ENCODE measurements around the gene BTN2A1.
A peak's percentile ranks its signal among the peaks of the same experiment; 100 is the strongest.
"Not testable (repeated sequence)": the region's sequence is repeated elsewhere in the genome, so short reads cannot be mapped to it uniquely, and the experiment has no call there.

Gene BTN2A1

DNA sequence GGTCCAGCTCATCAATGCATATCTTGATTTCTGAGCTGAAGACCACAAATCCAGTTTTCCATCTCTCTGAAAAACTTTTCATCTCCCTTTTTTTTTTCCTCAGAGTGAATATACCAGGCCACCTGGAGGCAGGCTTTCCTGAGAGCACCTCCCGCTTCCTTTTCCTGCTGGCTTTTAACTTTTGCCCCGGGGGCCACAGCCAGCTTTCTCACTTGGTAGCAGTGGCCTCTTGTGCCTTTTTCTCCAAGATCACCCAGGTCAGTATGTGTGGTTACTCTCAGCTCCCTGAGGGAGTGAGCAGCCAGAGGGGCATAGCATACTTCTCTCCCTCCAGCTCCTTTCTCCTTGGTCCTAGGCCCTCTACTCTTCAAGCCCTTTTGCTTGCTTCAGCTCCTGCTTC lies 42.3 kb downstream of the BTN2A1 start, which contains the start of gene BTN1A1:
TSS of gene BTN1A1 (plus strand) at position 202 of the 400 bp plus-strand sequence. CDS start 984 bp downstream, outside the sequence.
- H3K4me3 ChIP-seq (ENCODE audit: low read depth, low read length) = no peak within 1 kb of the TSS
- in situ Hi-C loops (cut with HindIII; ENCODE audit: low sequenced_read_pairs) = no loop called here
- TF ChIP-seq, protein P1, sequence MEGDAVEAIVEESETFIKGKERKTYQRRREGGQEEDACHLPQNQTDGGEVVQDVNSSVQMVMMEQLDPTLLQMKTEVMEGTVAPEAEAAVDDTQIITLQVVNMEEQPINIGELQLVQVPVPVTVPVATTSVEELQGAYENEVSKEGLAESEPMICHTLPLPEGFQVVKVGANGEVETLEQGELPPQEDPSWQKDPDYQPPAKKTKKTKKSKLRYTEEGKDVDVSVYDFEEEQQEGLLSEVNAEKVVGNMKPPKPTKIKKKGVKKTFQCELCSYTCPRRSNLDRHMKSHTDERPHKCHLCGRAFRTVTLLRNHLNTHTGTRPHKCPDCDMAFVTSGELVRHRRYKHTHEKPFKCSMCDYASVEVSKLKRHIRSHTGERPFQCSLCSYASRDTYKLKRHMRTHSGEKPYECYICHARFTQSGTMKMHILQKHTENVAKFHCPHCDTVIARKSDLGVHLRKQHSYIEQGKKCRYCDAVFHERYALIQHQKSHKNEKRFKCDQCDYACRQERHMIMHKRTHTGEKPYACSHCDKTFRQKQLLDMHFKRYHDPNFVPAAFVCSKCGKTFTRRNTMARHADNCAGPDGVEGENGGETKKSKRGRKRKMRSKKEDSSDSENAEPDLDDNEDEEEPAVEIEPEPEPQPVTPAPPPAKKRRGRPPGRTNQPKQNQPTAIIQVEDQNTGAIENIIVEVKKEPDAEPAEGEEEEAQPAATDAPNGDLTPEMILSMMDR (IDR thresholded peaks at IDR 0.05; ENCODE audit: low read depth, low read length) = no peak
- no peak for DNase-seq (ENCODE audit: low read depth, low spot score)

DNA sequence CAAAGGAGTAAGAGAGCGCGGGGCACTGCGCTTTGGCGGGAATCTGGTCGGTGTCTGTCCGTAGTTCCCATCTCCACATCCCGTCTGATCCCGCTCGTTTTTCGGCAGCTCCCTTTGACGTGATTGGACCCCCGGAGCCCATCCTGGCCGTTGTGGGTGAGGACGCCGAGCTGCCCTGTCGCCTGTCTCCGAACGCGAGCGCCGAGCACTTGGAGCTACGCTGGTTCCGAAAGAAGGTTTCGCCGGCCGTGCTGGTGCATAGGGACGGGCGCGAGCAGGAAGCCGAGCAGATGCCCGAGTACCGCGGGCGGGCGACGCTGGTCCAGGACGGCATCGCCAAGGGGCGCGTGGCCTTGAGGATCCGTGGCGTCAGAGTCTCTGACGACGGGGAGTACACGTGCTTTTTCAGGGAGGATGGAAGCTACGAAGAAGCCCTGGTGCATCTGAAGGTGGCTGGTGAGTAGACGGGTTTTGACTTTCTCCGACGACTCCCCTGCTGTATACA lies 43.8 kb downstream of the BTN2A1 start:
- in situ Hi-C loops (cut with HindIII; ENCODE audit: low sequenced_read_pairs) = no loop called here
- no peak for DNase-seq (ENCODE audit: low read depth, low spot score)
- TF ChIP-seq, protein P1 (IDR thresholded peaks at IDR 0.05; ENCODE audit: low read depth, low read length) = no peak
- H3K4me3 ChIP-seq (ENCODE audit: low read depth, low read length) = peak overlapping the region; percentile 8

DNA sequence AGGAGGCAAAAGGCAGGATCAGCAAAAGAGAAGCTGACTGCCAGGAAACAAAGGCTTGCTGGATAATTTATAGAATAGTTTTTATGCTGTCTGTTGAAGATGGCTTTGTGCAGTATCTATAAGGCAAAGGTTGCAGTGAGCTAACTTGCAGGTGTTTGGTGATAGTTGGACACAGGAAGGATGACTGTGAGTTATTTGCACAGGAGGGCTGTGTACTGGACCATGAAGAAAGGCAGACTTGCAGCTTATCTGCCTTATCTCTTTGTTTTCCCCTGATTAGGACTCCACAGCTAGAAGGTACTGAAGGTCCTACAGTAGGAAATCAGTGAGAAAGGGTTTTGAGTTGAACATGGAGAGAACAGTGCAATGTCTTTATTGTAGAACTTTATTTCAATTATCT lies 44.4 kb downstream of the BTN2A1 start:
- TF ChIP-seq, protein P1 (IDR thresholded peaks at IDR 0.05; ENCODE audit: low read depth, low read length) = no peak
- no peak overlapping the region for H3K4me3 ChIP-seq (ENCODE audit: low read depth, low read length)
- in situ Hi-C loops (cut with HindIII; ENCODE audit: low sequenced_read_pairs) = no loop called here
- DNase-seq (ENCODE audit: low read depth, low spot score) = no peak

DNA sequence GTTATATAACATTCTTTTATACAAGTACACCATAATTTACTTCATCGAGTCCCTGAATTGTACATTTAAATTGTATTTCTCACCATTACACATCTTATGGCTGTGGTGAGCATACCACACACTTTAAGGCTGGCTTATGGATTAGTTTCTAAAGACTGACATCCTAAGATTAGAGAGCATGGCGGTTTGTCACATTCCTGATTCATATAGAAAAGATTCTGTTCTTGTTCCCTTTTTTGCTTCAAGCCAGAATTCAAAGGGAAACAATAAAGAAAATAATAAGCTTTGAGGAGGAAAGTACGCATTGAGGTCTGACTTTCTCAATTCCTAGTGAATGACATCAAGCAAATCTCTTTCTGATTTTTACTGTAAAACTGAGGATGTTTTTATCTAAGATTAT lies 44.9 kb downstream of the BTN2A1 start:
- H3K4me3 ChIP-seq (ENCODE audit: low read depth, low read length) = no peak overlapping the region
- DNase-seq (ENCODE audit: low read depth, low spot score) = no peak
- in situ Hi-C loops (cut with HindIII; ENCODE audit: low sequenced_read_pairs) = no loop called here
- TF ChIP-seq, protein P1 (IDR thresholded peaks at IDR 0.05; ENCODE audit: low read depth, low read length) = no peak

DNA sequence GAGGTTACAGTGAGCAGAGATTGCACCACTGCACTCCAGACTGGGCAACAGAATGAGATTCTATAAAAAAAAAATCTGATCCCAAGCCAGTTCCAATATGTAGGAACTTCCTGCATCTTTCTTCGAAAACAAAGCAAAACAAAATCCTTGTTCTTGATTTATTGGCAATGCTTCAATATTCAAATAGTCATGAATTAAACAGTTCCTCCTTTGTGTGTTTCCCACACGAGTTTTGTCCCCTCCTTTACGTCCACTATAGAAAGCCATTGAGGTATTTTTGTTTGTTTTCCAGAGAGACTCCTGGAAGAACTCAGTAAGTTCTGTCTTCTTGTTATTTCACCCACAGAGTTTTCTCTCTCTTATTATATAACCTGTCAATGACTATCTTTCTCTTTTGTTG lies 49.9 kb downstream of the BTN2A1 start:
- TF ChIP-seq, protein P1 (IDR thresholded peaks at IDR 0.05; ENCODE audit: low read depth, low read length) = no peak
- DNase-seq (ENCODE audit: low read depth, low spot score) = no peak
- in situ Hi-C loops (cut with HindIII; ENCODE audit: low sequenced_read_pairs) = no loop called here
- no peak overlapping the region for H3K4me3 ChIP-seq (ENCODE audit: low read depth, low read length)

DNA sequence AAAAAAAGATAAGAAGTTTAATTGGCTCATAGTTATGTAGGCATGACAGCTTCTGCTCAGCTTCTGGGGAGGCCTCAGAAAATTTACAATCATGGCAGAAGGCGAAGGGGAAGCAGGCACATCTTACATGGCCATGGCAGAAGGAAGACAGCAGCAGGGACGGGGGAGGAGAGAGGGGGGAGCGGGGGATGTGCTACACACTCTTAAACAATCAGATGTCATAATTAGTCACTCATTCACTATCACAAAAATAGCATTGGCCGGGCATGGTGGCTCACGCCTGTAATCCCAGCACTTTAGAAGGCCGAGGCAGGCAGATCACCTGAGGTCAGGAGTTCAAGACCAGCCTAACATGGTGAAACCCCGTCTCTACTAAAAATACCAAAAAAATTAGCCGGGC lies 53.3 kb downstream of the BTN2A1 start:
- H3K4me3 ChIP-seq (ENCODE audit: low read depth, low read length); DNase-seq (ENCODE audit: low read depth, low spot score); in situ Hi-C loops (cut with HindIII; ENCODE audit: low sequenced_read_pairs): not testable (repeated sequence)

DNA sequence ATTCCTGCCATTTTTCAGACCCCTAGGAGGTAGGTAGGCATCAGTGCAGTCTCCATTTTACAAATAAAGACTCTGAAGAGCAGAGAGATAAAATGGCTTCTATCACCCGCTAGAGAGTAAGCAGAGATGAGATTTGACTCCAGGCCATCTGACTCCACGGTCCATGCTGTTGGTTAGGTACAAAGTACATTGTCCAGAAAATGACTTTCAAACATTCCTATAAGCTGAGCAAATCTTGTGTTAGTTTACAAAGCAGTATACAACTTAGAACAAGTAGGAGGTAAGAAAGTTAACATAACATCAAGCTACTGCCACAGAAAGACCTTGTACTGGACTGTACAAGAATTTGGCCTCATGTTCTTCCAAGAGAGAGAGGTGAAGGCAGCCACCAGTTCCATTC lies 57.2 kb downstream of the BTN2A1 start:
- TF ChIP-seq, protein P1 (IDR thresholded peaks at IDR 0.05; ENCODE audit: low read depth, low read length) = no peak
- in situ Hi-C loops (cut with HindIII; ENCODE audit: low sequenced_read_pairs) = no loop called here
- peak; percentile 8 for DNase-seq (ENCODE audit: low read depth, low spot score)
- H3K4me3 ChIP-seq (ENCODE audit: low read depth, low read length) = no peak overlapping the region
